Neural cell (in vitro differentiated cells): ENCODE data around the gene RIMS4. TPM values are rescaled to one million over a fixed set of nuclear protein-coding genes. Genes with fewer than 3 reads are reported as not detected.

Experiments
- H2AFZ ChIP-seq: fragments of 200-600, 300-800 bp; sonication (generic), shearing (Covaris generic); 2 replicates; pipeline ENCODE4 v1.6.0; 2014; ENCODE audit warnings: low read depth, mild to moderate bottlenecking, antibody characterized with exemption, low read length, moderate library complexity
- H3F3A ChIP-seq: fragments of 200-600 bp; shearing (Covaris generic); 2 replicates; pipeline ENCODE4 v1.6.1; 2016; ENCODE audit warnings: mild to moderate bottlenecking, moderate library complexity, mixed read lengths, antibody characterized with exemption, low read length; ENCODE audit not compliant: insufficient read depth, poor library complexity, severe bottlenecking
- H3K27ac ChIP-seq: fragments of 200-600, 300-800 bp; sonication (generic), shearing (Covaris generic); 2 replicates; pipeline ENCODE4 v1.5.1; 2014; ENCODE audit warnings: mild to moderate bottlenecking, low read length, moderate library complexity
- H3K27me3 ChIP-seq: fragments of 300-800, 200-600 bp; sonication (generic), shearing (Covaris generic); 2 replicates; pipeline ENCODE4 v1.6.0; 2014; ENCODE audit warnings: mild to moderate bottlenecking, low read depth, low read length, moderate library complexity; ENCODE audit not compliant: insufficient read depth
- H3K36me3 ChIP-seq: fragments of 300-800, 200-600 bp; sonication (generic), shearing (Covaris generic); 2 replicates; pipeline ENCODE4 v1.5.1; 2014; ENCODE audit warnings: mild to moderate bottlenecking, antibody characterized with exemption, low read length, moderate library complexity; ENCODE audit not compliant: insufficient read depth
- H3K4me2 ChIP-seq: fragments of 300-800, 200-600 bp; sonication (generic), shearing (Covaris generic); 2 replicates; pipeline ENCODE4 v1.6.0; 2014; ENCODE audit warnings: mild to moderate bottlenecking, low read length
- H3K4me3 ChIP-seq: fragments of 300-800, 200-600 bp; sonication (generic), shearing (Covaris generic); 2 replicates; pipeline ENCODE4 v1.5.1; 2014; ENCODE audit warnings: mild to moderate bottlenecking, low read length, moderate library complexity
- H3K79me2 ChIP-seq: fragments of 200-600 bp; shearing (Covaris generic); replicated peaks from 2 replicates; pipeline ENCODE4 v1.6.0; 2014; ENCODE audit warnings: mild to moderate bottlenecking, low read length, moderate library complexity; ENCODE audit not compliant: insufficient read depth
- H3K9ac ChIP-seq: fragments of 300-800, 200-600 bp; sonication (generic), shearing (Covaris generic); 2 replicates; pipeline ENCODE4 v1.6.1; 2016; ENCODE audit warnings: mild to moderate bottlenecking, low read length, mixed read lengths
- H3K9me2 ChIP-seq: fragments of 200-600 bp; shearing (Covaris generic); 2 replicates; pipeline ENCODE4 v1.6.1; 2016; ENCODE audit warnings: mild to moderate bottlenecking, low read length, mixed read lengths; ENCODE audit not compliant: insufficient read depth
- H3K9me3 ChIP-seq: fragments of 200-600, 300-800 bp; sonication (generic), shearing (Covaris generic); 2 replicates; pipeline ENCODE4 v1.6.1; 2016; ENCODE audit warnings: mild to moderate bottlenecking, mixed run types, low read length, moderate library complexity, mixed read lengths
- H4K20me1 ChIP-seq: fragments of 200-600 bp; shearing (Covaris generic); 2 replicates; pipeline ENCODE4 v1.6.1; 2016; ENCODE audit warnings: mild to moderate bottlenecking, mixed run types; ENCODE audit not compliant: insufficient read depth
- EP300 ChIP-seq: fragments of 450-650 bp; conservative IDR thresholded peaks from 2 replicates; pipeline ENCODE4 v1.6.1; 2014; ENCODE audit warnings: antibody characterized with exemption, mild to moderate bottlenecking, moderate library complexity; ENCODE audit not compliant: poor library complexity, severe bottlenecking
- EZH2 ChIP-seq: fragments of 200-600, 300-800 bp; shearing (Covaris generic), sonication (generic); IDR thresholded peaks from 2 replicates; pipeline ENCODE4 v1.6.1; 2014; ENCODE audit warnings: antibody characterized with exemption, low read length, borderline replicate concordance, mild to moderate bottlenecking; ENCODE audit not compliant: insufficient read depth, poor library complexity, severe bottlenecking
- MXI1 ChIP-seq: fragments of 450-650 bp; conservative IDR thresholded peaks from 2 replicates; pipeline ENCODE4 v1.6.1; 2014; ENCODE audit warnings: antibody characterized with exemption, mild to moderate bottlenecking; ENCODE audit not compliant: poor library complexity, severe bottlenecking
- POLR2AphosphoS5 ChIP-seq: IDR thresholded peaks from 2 replicates; pipeline ENCODE4 v1.6.1; 2012
- RAD21 ChIP-seq: fragments of 450-650 bp; conservative IDR thresholded peaks from 2 replicates; pipeline ENCODE4 v1.6.1; 2014; ENCODE audit warnings: antibody characterized with exemption, mild to moderate bottlenecking, moderate library complexity
- REST ChIP-seq: IDR thresholded peaks from 2 replicates; pipeline ENCODE4 v1.6.1; 2012; ENCODE audit warnings: borderline replicate concordance
- SMC3 ChIP-seq: fragments of 450-650 bp; conservative IDR thresholded peaks from 2 replicates; pipeline ENCODE4 v1.6.1; 2014; ENCODE audit warnings: antibody characterized with exemption, mild to moderate bottlenecking, moderate library complexity; ENCODE audit not compliant: poor library complexity
- TAF1 ChIP-seq: IDR thresholded peaks from 2 replicates; pipeline ENCODE4 v1.6.1; 2012; ENCODE audit warnings: low read depth
- polyA plus RNA-seq: library from polyadenylated mRNA; depleted of rRNA; stranded (reverse); fragments of >200 nt; gene quantifications from 2 replicates; pipeline ENCODE4 v1.2.3, GENCODE V29; 2014
- TF ChIP-seq, protein P1 (sequence below): fragments of 450-650 bp; IDR thresholded peaks from 2 replicates; pipeline ENCODE4 v1.5.1; 2014; ENCODE audit warnings: antibody characterized with exemption, mild to moderate bottlenecking, moderate library complexity; ENCODE audit not compliant: poor library complexity, severe bottlenecking

RIMS4 gene
- polyA plus RNA-seq, 1 donor from 2014 or later: 40.6 TPM

DNA sequence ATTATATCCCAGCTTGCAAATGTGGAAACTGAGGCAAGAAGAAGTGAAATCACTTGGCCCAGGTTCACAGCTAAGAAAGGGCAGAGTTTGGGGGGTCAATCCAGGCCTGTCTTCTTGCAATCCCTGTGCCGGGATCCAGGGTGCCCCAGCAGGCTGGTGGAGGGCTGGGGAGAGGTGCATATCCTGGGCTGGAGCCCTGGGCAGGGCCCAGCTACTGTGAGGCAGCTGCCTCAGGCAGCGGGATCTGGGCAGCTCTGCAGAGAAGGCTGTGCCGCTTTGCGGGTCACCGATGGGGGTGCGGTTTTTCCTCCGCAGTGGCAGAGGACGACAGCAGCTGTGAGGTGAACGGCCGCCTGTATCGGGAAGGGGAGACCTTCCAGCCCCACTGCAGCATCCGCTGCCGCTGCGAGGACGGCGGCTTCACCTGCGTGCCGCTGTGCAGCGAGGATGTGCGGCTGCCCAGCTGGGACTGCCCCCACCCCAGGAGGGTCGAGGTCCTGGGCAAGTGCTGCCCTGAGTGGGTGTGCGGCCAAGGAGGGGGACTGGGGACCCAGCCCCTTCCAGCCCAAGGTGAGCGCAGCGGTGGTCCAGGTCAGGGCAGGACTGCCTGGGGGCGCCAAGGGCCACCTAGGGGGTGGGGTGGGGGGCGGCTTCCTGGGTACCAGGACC, 85.8 kb downstream of the RIMS4 start:
- no peak overlapping the region for H2AFZ ChIP-seq
- no peak for TF ChIP-seq SMC3
- no peaks in the 10 kb centered on the region for H3K36me3 ChIP-seq
- no peaks in the 10 kb centered on the region for H4K20me1 ChIP-seq
- H3K9me3 ChIP-seq: no peaks in the 10 kb centered on the region
- H3K9ac ChIP-seq: no peak overlapping the region
- no peak overlapping the region for H3K4me3 ChIP-seq
- H3K27me3 ChIP-seq: no peaks in the 10 kb centered on the region
- no peaks in the 10 kb centered on the region for H3K9me2 ChIP-seq
- H3K4me2 ChIP-seq: no peak overlapping the region
- H3K27ac ChIP-seq: no peak overlapping the region
- H3K79me2 ChIP-seq: no peaks in the 10 kb centered on the region
- no peaks in the 10 kb centered on the region for H3F3A ChIP-seq

DNA sequence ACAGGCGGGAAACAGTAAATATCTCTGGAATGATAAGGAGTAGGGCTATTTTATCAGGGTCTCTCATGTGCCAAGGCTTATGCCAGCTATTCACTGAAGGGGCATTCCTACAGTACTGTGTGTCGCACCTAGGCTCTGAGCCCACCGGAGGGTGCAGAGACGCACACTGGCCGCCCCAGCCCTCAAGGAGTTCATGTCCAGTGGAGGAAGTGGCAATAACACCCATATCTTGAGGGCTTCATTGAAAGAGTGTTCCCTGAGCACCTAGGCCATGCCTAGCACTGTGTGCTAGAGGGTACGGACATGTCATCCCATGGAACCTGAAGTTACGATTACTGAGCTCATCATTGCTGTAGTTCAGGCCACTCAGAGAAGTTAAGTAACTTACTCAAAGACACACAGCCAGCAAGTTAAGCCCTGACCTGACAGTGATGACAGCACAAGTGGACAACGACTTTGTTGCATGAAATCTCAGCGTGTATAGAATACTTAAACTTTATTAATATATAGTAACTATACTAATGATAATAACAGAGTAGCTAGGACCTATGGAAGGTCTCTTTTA, 86.5 kb downstream of the RIMS4 start:
- Histone ChIP-seq H3K36me3 (no peaks in the 10 kb centered on the region), H3K4me3 (no peak overlapping the region), H3K27ac (no peak overlapping the region), H3K27me3 (no peaks in the 10 kb centered on the region), H3K9ac (no peak overlapping the region), H3K79me2 (no peaks in the 10 kb centered on the region), H3K9me3 (no peaks in the 10 kb centered on the region), H3K9me2 (no peaks in the 10 kb centered on the region), H2AFZ (no peak overlapping the region), H4K20me1 (no peaks in the 10 kb centered on the region), H3K4me2 (no peak overlapping the region), H3F3A (no peaks in the 10 kb centered on the region)
- TF ChIP-seq TAF1 (no peak), MXI1 (no peak)
- TF ChIP-seq, protein P1, sequence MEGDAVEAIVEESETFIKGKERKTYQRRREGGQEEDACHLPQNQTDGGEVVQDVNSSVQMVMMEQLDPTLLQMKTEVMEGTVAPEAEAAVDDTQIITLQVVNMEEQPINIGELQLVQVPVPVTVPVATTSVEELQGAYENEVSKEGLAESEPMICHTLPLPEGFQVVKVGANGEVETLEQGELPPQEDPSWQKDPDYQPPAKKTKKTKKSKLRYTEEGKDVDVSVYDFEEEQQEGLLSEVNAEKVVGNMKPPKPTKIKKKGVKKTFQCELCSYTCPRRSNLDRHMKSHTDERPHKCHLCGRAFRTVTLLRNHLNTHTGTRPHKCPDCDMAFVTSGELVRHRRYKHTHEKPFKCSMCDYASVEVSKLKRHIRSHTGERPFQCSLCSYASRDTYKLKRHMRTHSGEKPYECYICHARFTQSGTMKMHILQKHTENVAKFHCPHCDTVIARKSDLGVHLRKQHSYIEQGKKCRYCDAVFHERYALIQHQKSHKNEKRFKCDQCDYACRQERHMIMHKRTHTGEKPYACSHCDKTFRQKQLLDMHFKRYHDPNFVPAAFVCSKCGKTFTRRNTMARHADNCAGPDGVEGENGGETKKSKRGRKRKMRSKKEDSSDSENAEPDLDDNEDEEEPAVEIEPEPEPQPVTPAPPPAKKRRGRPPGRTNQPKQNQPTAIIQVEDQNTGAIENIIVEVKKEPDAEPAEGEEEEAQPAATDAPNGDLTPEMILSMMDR: no peak

DNA sequence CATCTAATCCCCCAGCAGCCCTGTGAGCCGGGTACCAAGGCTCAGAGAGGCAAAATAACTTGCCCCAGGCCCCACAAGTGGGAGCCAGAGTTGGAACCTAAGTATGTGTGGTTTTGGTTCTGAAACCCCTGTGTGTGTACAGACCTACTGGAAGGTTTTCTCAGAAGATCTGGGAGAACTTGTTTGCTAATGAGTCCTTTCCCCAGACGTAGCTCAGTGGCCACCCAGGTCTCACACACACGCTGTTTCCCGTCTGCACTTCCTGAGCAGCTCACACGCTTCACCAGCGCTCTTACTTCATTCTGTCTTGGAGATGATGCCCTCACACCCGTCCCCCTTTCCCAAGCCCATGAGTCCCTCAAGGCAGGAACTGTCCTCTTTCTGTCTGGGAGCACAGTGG, 87.0 kb downstream of the RIMS4 start:
- no peak overlapping the region for H3K4me2 ChIP-seq

More for the DNA sequence above, 87.0 kb downstream of the RIMS4 start:
- Histone ChIP-seq H3K27ac (no peak overlapping the region), H3F3A (no peaks in the 10 kb centered on the region), H3K36me3 (no peaks in the 10 kb centered on the region), H3K79me2 (no peaks in the 10 kb centered on the region), H3K4me3 (no peak overlapping the region), H3K9ac (no peak overlapping the region), H4K20me1 (no peaks in the 10 kb centered on the region), H3K9me2 (no peaks in the 10 kb centered on the region), H2AFZ (no peak overlapping the region), H3K9me3 (no peaks in the 10 kb centered on the region), H3K27me3 (no peaks in the 10 kb centered on the region)
- TF ChIP-seq, protein P1: no peak
- no peak for TF ChIP-seq TAF1
- no peak for TF ChIP-seq EP300
- no peak for TF ChIP-seq MXI1
- no peak for TF ChIP-seq POLR2AphosphoS5
- TF ChIP-seq SMC3: no peak
- TF ChIP-seq RAD21: no peak
- no peak for TF ChIP-seq EZH2
- no peak for TF ChIP-seq REST
